Measurements from ENCODE around the gene MAL.

DNA sequence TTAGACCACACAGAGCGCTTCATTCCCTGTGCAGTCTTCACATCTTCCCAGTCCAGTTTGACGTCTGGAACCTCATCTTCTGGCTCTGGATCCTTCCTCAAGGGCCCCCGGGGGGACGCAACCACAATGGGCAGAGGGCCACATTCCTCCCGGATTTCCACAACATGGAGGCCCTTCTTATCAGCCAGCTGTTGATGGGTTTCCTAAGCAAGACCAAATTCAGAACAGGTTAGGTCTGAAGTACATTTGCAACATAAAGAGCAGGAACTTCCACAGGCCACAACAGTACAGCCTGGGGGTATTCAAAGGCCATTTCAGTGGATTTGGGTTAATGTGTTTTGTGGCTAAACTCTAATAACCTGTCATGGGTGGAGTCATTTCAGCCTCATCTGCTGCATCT is 61.9 kb downstream of the MAL start:
- TF ChIP-seq POLR2AphosphoS5 (IDR thresholded peaks at IDR 0.05; ENCODE audit: borderline replicate concordance, low read depth, low read length) = no peak
- TF ChIP-seq EZH2 (IDR thresholded peaks at IDR 0.05) = no peak
